ENCODE measurements around the gene EDARADD. TPM values are rescaled to one million over a fixed set of nuclear protein-coding genes. Genes with fewer than 3 reads are reported as not detected.
A peak's percentile ranks its signal among the peaks of the same experiment; 100 is the strongest.

The EDARADD gene
- total RNA-seq, 2 experiments from 2014 or later = 1.5 to 1.7 TPM

DNA sequence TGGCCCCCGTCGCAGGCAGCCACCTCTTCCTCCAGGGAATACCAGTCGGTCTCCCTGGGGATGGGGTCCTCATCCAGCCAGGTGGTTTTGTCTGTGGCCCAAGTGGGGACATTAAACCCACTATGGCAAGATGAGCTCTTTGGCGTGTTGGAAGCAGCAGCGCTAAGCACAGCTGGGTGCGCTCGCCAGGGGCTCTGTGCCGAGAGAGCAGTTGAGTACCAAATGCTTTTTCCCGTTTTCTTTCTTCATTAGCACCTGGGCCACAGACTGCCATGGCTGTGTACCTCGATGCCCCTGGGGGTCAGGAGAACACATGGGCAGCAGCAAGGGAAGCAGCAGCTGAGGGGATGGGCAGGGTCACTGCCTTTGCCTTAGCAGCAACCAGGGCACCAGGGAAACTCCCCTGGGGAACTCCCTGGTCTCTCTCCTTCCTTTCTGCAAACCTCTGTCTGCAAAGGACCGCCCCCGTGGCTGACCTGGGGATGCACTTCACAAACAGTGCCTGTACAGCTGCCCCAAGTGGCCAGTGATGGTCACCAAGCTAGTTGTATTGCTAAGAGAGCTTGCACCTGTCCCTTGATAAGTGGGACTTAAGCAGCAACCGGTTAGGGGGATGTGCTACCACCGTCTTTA, 31.1 kb downstream of the EDARADD start:
- H3K9me3 Mint-ChIP-seq = no peaks in the 10 kb centered on the region
- Histone ChIP-seq H3K27me3 (ENCODE audit: control insufficient read depth in 1 of 2, insufficient read depth in 2 of 2, low read length in 2 of 2) (no peaks in the 10 kb centered on the region), H3K27ac (ENCODE audit: low read depth in 1 of 2, low read length in 2 of 2) (no peak overlapping the region), H3K4me1 (ENCODE audit: insufficient read depth, low read length) (peaks cover 11% of the 10 kb centered on the region), H3K9me3 (ENCODE audit: control insufficient read depth in 1 of 2, insufficient read depth in 1 of 2, low read length in 2 of 2) (peaks cover 0 to 9% of the 10 kb centered on the region in 2 experiments), H3K36me3 (ENCODE audit: insufficient read depth, low read length) (no peaks in the 10 kb centered on the region), H3K4me3 (ENCODE audit: low read length) (no peak overlapping the region)
- no peaks in the 10 kb centered on the region for H3K4me1 Mint-ChIP-seq (ENCODE audit: low read depth)
- ChIA-PET CTCF (no interaction called here), POLR2A (no interaction called here)
- no peak overlapping the region for H3K27ac Mint-ChIP-seq
- DNase-seq (peak in 4 of 14 experiments; percentile 3 to 71 (median 42)), ATAC-seq (ENCODE audit: poor library complexity) (no peak)
- H3K36me3 Mint-ChIP-seq (ENCODE audit: low read depth) = no peaks in the 10 kb centered on the region
- H3K27me3 Mint-ChIP-seq = no peaks in the 10 kb centered on the region
- TF ChIP-seq, protein P1, sequence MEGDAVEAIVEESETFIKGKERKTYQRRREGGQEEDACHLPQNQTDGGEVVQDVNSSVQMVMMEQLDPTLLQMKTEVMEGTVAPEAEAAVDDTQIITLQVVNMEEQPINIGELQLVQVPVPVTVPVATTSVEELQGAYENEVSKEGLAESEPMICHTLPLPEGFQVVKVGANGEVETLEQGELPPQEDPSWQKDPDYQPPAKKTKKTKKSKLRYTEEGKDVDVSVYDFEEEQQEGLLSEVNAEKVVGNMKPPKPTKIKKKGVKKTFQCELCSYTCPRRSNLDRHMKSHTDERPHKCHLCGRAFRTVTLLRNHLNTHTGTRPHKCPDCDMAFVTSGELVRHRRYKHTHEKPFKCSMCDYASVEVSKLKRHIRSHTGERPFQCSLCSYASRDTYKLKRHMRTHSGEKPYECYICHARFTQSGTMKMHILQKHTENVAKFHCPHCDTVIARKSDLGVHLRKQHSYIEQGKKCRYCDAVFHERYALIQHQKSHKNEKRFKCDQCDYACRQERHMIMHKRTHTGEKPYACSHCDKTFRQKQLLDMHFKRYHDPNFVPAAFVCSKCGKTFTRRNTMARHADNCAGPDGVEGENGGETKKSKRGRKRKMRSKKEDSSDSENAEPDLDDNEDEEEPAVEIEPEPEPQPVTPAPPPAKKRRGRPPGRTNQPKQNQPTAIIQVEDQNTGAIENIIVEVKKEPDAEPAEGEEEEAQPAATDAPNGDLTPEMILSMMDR (IDR thresholded peaks at IDR 0.05) = no peak
- intact Hi-C loops (cut with DNase I, micrococcal nuclease) = no loop called here
- no peak overlapping the region for H3K4me3 Mint-ChIP-seq

DNA sequence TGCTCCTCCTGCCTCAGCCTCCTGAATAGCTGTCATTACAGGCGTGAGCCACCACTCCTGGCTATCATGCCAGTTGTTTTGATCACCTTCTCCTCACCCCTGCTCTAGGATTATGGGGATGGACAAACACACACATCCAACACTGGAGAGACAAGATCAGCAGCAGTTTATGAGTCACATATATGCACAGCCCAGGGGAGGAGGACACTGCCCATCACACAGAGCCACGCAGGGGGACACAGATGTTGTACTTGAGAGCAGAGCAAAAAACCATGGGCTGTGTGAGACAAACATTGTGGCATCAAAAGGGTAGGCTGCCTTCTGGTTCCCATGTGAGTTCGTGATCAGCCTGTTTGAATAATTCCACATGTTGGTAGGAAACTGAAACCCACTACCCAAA, 32.1 kb downstream of the EDARADD start:
- TF ChIP-seq, protein P1 (IDR thresholded peaks at IDR 0.05) = no peak

DNA sequence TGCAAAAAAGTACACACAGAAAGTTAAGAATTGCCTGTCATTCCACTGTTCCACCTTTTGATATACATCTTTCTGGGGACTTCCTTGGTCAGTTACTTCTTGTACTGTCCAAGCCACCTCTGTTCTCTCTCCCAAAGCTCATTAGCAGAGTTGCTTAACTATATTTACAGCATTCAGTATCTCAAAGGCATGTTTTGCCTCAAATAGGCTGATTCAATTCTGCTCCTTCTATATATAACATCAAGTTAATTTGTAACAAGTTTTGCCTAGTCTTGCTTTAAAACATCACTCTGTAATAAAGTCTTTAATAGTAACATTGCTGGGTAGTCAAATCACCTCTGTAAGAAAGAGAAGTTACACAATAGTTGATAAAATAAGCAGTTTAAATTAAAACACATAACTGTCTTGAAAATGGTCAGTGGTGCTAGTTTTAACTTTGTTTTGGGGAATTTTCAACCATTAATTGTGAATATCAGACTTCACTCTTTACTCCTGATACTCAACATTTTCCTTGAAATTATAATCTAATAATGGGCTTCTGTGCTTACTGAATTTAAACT, 35.7 kb downstream of the EDARADD start:
- H3K27me3 Mint-ChIP-seq = no peaks in the 10 kb centered on the region
- ChIA-PET CTCF (no interaction called here), POLR2A (no interaction called here)
- peaks cover 8% of the 10 kb centered on the region for H3K4me1 ChIP-seq (ENCODE audit: insufficient read depth, low read length)
- H3K27ac ChIP-seq (ENCODE audit: low read depth in 1 of 2, low read length in 2 of 2) = no peak overlapping the region
- H3K27ac Mint-ChIP-seq = no peak overlapping the region
- no peak overlapping the region for H3K4me3 Mint-ChIP-seq
- intact Hi-C loops (cut with DNase I, micrococcal nuclease) = no loop called here
- H3K27me3 ChIP-seq (ENCODE audit: control insufficient read depth in 1 of 2, insufficient read depth in 2 of 2, low read length in 2 of 2) = no peaks in the 10 kb centered on the region
- no peaks in the 10 kb centered on the region for H3K4me1 Mint-ChIP-seq (ENCODE audit: low read depth)
- H3K36me3 ChIP-seq (ENCODE audit: insufficient read depth, low read length) = no peaks in the 10 kb centered on the region
- no peaks in the 10 kb centered on the region for H3K36me3 Mint-ChIP-seq (ENCODE audit: low read depth)
- H3K9me3 ChIP-seq (ENCODE audit: control insufficient read depth in 1 of 2, insufficient read depth in 1 of 2, low read length in 2 of 2) = peaks cover 0 to 9% of the 10 kb centered on the region in 2 experiments
- ATAC-seq (ENCODE audit: poor library complexity) (no peak), DNase-seq (no peak)
- H3K9me3 Mint-ChIP-seq = no peaks in the 10 kb centered on the region
- TF ChIP-seq, protein P1 (IDR thresholded peaks at IDR 0.05) = no peak
- H3K4me3 ChIP-seq (ENCODE audit: low read length) = no peak overlapping the region

More for the DNA sequence above, 32.1 kb downstream of the EDARADD start:
- ATAC-seq (ENCODE audit: poor library complexity) = no peak
- Histone ChIP-seq H3K4me3 (ENCODE audit: low read length) (no peak overlapping the region), H3K27me3 (ENCODE audit: control insufficient read depth in 1 of 2, insufficient read depth in 2 of 2, low read length in 2 of 2) (no peaks in the 10 kb centered on the region), H3K9me3 (ENCODE audit: control insufficient read depth in 1 of 2, insufficient read depth in 1 of 2, low read length in 2 of 2) (peaks cover 0 to 9% of the 10 kb centered on the region in 2 experiments), H3K4me1 (ENCODE audit: insufficient read depth, low read length) (peaks cover 11% of the 10 kb centered on the region), H3K36me3 (ENCODE audit: insufficient read depth, low read length) (no peaks in the 10 kb centered on the region), H3K27ac (ENCODE audit: low read depth in 1 of 2, low read length in 2 of 2) (no peak overlapping the region)
- no peak overlapping the region for H3K4me3 Mint-ChIP-seq
- H3K4me1 Mint-ChIP-seq (ENCODE audit: low read depth) = no peaks in the 10 kb centered on the region
- no peaks in the 10 kb centered on the region for H3K9me3 Mint-ChIP-seq
- intact Hi-C loops (cut with DNase I, micrococcal nuclease) = no loop called here
- no peak overlapping the region for H3K27ac Mint-ChIP-seq
- no peak for DNase-seq
- no peaks in the 10 kb centered on the region for H3K36me3 Mint-ChIP-seq (ENCODE audit: low read depth)
- no peaks in the 10 kb centered on the region for H3K27me3 Mint-ChIP-seq
- ChIA-PET CTCF (no interaction called here), POLR2A (no interaction called here)

Measured in CD4-positive, alpha-beta T cell (primary cell).